C4-2B (cell line): ENCODE data around the gene RALGAPA2.

Experiments
- H3K27ac ChIP-seq: fragments of 450-650 bp; 2 replicates; pipeline ENCODE4 v1.5.1; 2017
- ZFX ChIP-seq: fragments of 450-650 bp; IDR thresholded peaks from 2 replicates; pipeline ENCODE4 v1.6.1; 2017
- TF ChIP-seq, protein P1 (sequence below): fragments of 450-650 bp; conservative IDR thresholded peaks from 2 replicates; pipeline ENCODE4 v1.5.1; 2017; ENCODE audit warnings: mild to moderate bottlenecking

Gene RALGAPA2

DNA sequence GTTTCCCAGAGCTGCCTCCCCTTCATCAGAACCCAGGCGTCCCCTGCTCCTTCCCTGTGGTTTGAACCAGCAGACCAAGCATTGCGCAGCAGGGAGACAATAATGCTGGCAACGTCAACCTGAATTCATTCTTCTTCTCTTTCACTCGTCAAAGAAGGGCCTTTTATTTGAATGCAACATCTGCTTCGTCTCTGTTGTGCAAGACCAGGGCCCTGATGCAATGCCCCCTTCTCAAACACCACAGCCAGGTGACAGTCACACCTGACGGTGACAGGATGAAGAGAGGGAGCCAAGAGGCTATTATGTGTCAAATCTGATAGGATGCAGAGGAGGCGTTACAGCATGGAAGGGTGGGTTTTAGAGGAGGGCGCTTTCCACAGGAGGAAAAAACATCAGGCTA, 336.6 kb downstream of the RALGAPA2 start:
- TF ChIP-seq, protein P1, sequence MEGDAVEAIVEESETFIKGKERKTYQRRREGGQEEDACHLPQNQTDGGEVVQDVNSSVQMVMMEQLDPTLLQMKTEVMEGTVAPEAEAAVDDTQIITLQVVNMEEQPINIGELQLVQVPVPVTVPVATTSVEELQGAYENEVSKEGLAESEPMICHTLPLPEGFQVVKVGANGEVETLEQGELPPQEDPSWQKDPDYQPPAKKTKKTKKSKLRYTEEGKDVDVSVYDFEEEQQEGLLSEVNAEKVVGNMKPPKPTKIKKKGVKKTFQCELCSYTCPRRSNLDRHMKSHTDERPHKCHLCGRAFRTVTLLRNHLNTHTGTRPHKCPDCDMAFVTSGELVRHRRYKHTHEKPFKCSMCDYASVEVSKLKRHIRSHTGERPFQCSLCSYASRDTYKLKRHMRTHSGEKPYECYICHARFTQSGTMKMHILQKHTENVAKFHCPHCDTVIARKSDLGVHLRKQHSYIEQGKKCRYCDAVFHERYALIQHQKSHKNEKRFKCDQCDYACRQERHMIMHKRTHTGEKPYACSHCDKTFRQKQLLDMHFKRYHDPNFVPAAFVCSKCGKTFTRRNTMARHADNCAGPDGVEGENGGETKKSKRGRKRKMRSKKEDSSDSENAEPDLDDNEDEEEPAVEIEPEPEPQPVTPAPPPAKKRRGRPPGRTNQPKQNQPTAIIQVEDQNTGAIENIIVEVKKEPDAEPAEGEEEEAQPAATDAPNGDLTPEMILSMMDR, result no peak
- TF ChIP-seq ZFX, result no peak
- H3K27ac ChIP-seq, result no peak overlapping the region

DNA sequence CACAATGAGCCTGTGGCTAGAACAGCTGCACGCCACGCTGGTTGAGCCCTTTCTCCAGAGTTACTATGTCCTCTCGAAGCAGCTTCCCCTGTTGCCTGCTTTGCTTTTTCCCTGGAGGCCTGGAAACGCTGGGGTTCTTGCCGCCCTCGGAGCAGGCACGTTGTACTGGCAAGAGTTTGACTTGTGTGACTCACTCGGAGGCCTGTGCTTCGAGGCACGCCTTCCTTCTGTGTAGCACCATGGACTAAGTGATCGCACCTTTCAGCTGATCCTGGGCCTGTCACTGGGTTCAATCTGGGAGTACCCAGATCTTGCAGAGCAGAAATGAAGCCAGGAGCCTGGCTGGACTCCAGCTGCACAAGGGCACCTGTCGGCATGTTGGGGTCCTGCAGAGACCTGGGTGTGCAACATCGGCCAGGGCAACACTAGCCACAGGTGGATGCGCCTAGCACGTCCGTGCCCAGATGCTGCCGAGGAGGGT, 339.3 kb downstream of the RALGAPA2 start:
- TF ChIP-seq ZFX, result no peak
- TF ChIP-seq, protein P1, result no peak
- no peak overlapping the region for H3K27ac ChIP-seq

DNA sequence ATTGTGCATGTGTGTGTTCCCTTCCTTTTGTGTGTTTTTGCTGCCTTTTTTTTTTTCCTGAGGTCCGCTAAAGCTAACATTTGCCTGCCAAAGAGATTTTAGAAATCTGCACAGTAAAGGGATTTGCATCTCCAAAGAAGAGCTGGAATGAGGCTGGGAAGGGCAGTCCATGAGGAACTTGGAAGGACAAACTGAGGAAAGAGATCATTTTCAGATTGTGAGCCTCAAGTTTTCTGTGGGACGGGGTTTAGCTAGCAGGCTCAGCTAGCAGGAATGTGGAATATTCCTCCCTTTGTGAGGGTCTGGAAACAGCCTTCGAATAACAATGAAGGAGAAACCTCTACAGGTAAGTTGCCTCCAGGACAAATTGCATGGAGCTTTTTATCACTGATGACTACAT, 340.8 kb downstream of the RALGAPA2 start:
- no peak overlapping the region for H3K27ac ChIP-seq
- no peak for TF ChIP-seq ZFX
- TF ChIP-seq, protein P1, result no peak

DNA sequence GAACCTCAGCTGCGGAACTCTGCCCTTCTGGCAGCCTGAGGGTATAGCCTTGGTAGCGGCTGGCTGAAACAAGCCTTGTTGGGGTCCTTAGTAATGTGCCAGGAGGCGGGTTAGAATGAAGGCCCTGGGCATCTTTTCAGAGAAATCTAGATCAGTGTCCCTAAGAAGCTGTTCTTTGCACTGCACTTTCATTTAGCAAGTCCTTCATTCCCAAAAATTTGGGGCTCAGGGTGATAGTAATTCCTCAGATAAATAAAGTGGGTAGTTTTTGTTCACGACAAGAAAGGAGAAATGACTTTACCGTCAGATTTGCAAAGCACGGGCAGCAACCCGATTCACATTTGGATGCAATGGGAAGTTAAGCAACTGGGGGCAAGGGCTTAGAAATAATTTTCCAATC, 341.4 kb downstream of the RALGAPA2 start:
- no peak overlapping the region for H3K27ac ChIP-seq
- no peak for TF ChIP-seq ZFX
- TF ChIP-seq, protein P1, result no peak

DNA sequence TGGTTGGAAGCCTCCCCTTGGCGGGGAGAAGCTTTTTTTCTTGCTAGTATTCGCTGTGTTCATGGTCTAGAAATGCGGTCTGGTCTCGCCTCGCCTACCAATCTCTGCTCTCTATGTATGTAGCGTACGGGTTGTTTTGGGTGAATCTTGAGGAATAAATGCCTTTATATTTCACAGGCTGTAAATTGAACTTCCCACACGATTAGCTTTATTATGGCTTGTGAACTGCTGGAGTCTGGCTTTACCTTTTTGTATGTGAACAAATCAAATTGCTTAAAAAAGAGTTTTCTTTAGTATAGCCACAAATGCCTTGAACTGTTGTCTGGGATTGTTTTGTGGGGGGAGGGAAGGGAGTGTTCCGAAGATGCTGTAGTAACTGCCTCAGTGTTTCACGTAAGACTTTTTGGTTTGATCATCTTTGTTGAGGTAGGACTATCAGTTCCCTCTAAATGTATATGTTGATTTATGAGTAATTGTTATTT, 342.3 kb downstream of the RALGAPA2 start:
- no peak overlapping the region for H3K27ac ChIP-seq
- TF ChIP-seq, protein P1, result no peak
- no peak for TF ChIP-seq ZFX

DNA sequence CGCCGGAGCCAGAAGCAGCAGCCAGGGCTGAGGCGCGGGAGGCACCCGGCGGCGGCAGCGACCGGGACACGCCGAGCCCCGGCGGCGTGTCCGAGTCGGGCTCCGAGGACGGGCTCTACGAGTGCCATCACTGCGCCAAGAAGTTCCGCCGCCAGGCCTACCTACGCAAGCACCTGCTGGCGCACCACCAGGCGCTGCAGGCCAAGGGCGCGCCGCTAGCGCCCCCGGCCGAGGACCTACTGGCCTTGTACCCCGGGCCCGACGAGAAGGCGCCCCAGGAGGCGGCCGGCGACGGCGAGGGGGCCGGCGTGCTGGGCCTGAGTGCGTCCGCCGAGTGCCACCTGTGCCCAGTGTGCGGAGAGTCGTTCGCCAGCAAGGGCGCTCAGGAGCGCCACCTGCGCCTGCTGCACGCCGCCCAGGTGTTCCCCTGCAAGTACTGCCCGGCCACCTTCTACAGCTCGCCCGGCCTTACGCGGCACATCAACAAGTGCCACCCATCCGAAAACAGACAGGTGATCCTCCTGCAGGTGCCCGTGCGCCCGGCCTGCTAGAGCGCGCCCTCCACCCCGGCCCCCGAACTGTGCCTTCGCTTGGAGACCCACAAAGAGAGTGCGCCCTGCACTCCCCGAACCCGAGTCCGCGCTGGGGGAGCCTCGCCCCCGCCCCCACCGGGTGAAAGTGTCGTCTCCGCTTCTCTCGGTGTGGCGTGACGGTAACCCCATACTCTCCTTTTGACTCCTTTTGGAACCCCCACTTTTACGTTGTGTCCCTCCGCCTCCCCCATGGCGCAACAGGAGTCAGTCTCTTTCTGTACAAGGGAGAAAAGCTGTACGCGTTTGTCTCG, 343.0 kb downstream of the RALGAPA2 start:
- no peak overlapping the region for H3K27ac ChIP-seq
- TF ChIP-seq, protein P1, result peak; percentile 39
- TF ChIP-seq ZFX, result no peak
